Gastroesophageal sphincter (tissue), 4 donors: Measurements from ENCODE around the gene TXNRD1. TPM values are rescaled to one million over a fixed set of nuclear protein-coding genes. Genes with fewer than 3 reads are reported as not detected.
A peak's percentile ranks its signal among the peaks of the same experiment; 100 is the strongest.

ENCODE experiments used
- ATAC-seq: fragments of 150-250 bp; one replicate; pipeline ENCODE4 v1.9.1; 2016; ENCODE audit warnings: mild to moderate bottlenecking, moderate library complexity
- H3K27ac ChIP-seq, 4 donors: fragments of 200-600 bp; sonication (generic) in 3 of 4; 1 replicate in 3 of 4; 2 replicates in 1 of 4; pipeline ENCODE4 v1.5.1; 2016 to 2019
- H3K27me3 ChIP-seq: fragments of 200-600 bp; sonication (generic); one replicate; pipeline ENCODE4 v1.5.1; 2019
- H3K36me3 ChIP-seq, 2 donors: fragments of 200-600 bp; sonication (generic); one replicate each; pipeline ENCODE4 v1.5.1; 2019; ENCODE audit warnings: control low read depth in 1 of 2
- H3K4me1 ChIP-seq, 3 donors: fragments of 200-600 bp; sonication (generic); 1 replicate in 2 of 3; 2 replicates in 1 of 3; pipeline ENCODE4 v1.5.1; 2016 to 2019; ENCODE audit warnings: control low read depth in 2 of 3
- H3K4me3 ChIP-seq, 2 donors: fragments of 200-600 bp; sonication (generic); one replicate each; pipeline ENCODE4 v1.5.1; 2019; ENCODE audit warnings: mild to moderate bottlenecking in 1 of 2, moderate library complexity in 1 of 2
- H3K9me3 ChIP-seq, 3 donors: fragments of 200-600 bp; sonication (generic); one replicate each; pipeline ENCODE4 v1.5.1; 2017 to 2019; ENCODE audit warnings: control low read depth in 2 of 3
- CTCF ChIP-seq, 4 experiments: fragments of 200-600 bp in 2 of 4; fragments of 450-650 bp in 2 of 4; sonication (generic) in 1 of 4; IDR thresholded peaks; one replicate each; pipeline ENCODE4 v1.5.1; 2017 to 2019; ENCODE audit warnings: antibody characterized with exemption in 4 of 4, mild to moderate bottlenecking in 2 of 4, moderate library complexity in 2 of 4
- EP300 ChIP-seq: sonication (generic); formaldehyde crosslinking; IDR thresholded peaks from one replicate; pipeline ENCODE4 v1.6.1; 2017; ENCODE audit warnings: antibody characterized with exemption, mild to moderate bottlenecking
- POLR2A ChIP-seq, 2 donors: fragments of 450-650 bp; IDR thresholded peaks; one replicate each; pipeline ENCODE4 v1.6.1; 2017; ENCODE audit warnings: antibody characterized with exemption in 2 of 2, mild to moderate bottlenecking in 2 of 2, moderate library complexity in 1 of 2
- POLR2AphosphoS5 ChIP-seq: sonication (generic); formaldehyde crosslinking; IDR thresholded peaks from one replicate; pipeline ENCODE4 v1.6.1; 2017; ENCODE audit warnings: antibody characterized with exemption
- WGBS, 2 donors: methylation state at CpG; one replicate each; pipeline ENCODE4 v1.1.5; 2018; ENCODE audit warnings: low coverage in 1 of 2; 5-methylcytosine and 5-hydroxymethylcytosine counted together
- total RNA-seq, 4 donors: library from RNA; depleted of rRNA; stranded (reverse); fragments of >200 nt; gene quantifications; one replicate each; pipeline ENCODE4 v1.1.0, GENCODE V29; 2016

TXNRD1 gene
- total RNA-seq, 4 donors from 2014 or later: 230 to 458 (median 305) TPM

- peaks cover 0 to under 1% (median 0%) of the 10 kb centered on the region in 3 donors for H3K9me3 ChIP-seq
- H3K36me3 ChIP-seq: peaks cover 0 to 52% of the 10 kb centered on the region in 2 donors
- no peak overlapping the region for H3K27ac ChIP-seq
- no peak for ATAC-seq
- no peak overlapping the region for H3K4me3 ChIP-seq
- TF ChIP-seq POLR2A (IDR thresholded peaks at IDR 0.05): no peak
- TF ChIP-seq CTCF (IDR thresholded peaks at IDR 0.05): no peak
- peak; percentile 31 for TF ChIP-seq POLR2AphosphoS5
- H3K27me3 ChIP-seq: no peaks in the 10 kb centered on the region
- 83 to 100% methylated on average over 1 to 7 of the region's 7 CpGs for WGBS, 2 donors
- H3K4me1 ChIP-seq: no peaks in the 10 kb centered on the region
Measured at GRCh38 chr12:104354868-104355570, 139.4 kb downstream of the TXNRD1 start.

GRCh38 chr12:104355630-104356029 lies 140.1 kb downstream of the TXNRD1 start:
- no peaks in the 10 kb centered on the region for H3K4me1 ChIP-seq
- TF ChIP-seq POLR2A (IDR thresholded peaks at IDR 0.05) (no peak), CTCF (IDR thresholded peaks at IDR 0.05) (no peak), EP300 (no peak), POLR2AphosphoS5 (no peak)
- peaks cover 0 to 46% of the 10 kb centered on the region in 2 donors for H3K36me3 ChIP-seq
- ATAC-seq: no peak
- no peak overlapping the region for H3K27ac ChIP-seq
- no peaks in the 10 kb centered on the region for H3K27me3 ChIP-seq
- peaks cover 0 to 7% (median 0%) of the 10 kb centered on the region in 3 donors for H3K9me3 ChIP-seq
- WGBS, 2 donors: 68 to 80% methylated on average over 3 of the region's 3 CpGs
- no peak overlapping the region for H3K4me3 ChIP-seq

GRCh38 chr12:104356231-104357115 lies 140.9 kb downstream of the TXNRD1 start:
- ATAC-seq: no peak
- peaks cover 0 to 8% (median 0%) of the 10 kb centered on the region in 3 donors for H3K9me3 ChIP-seq
- TF ChIP-seq POLR2AphosphoS5: no peak
- no peaks in the 10 kb centered on the region for H3K27me3 ChIP-seq
- H3K4me3 ChIP-seq: no peak overlapping the region
- peaks cover 0 to 38% of the 10 kb centered on the region in 2 donors for H3K36me3 ChIP-seq
- no peaks in the 10 kb centered on the region for H3K4me1 ChIP-seq
- 7 to 35% methylated on average over 2 to 9 of the region's 17 CpGs for WGBS, 2 donors
- no peak overlapping the region for H3K27ac ChIP-seq

- Histone ChIP-seq H3K27me3 (no peaks in the 10 kb centered on the region), H3K4me1 (no peaks in the 10 kb centered on the region), H3K4me3 (no peak overlapping the region), H3K36me3 (peaks cover 0 to 27% of the 10 kb centered on the region in 2 donors), H3K9me3 (peaks cover 0 to 8% (median 0%) of the 10 kb centered on the region in 3 donors), H3K27ac (no peak overlapping the region)
- ATAC-seq: no peak
- 82% methylated on average over 1 of the region's 1 CpG; no CpG with 5 or more reads in 1 of the 2 donors for WGBS, 2 donors
- TF ChIP-seq EP300 (no peak), POLR2AphosphoS5 (peak; percentile 2), CTCF (IDR thresholded peaks at IDR 0.05) (no peak), POLR2A (IDR thresholded peaks at IDR 0.05) (no peak)
Measured at GRCh38 chr12:104357421-104357952, 141.9 kb downstream of the TXNRD1 start.

- Histone ChIP-seq H3K27me3 (no peaks in the 10 kb centered on the region), H3K4me3 (no peak overlapping the region), H3K9me3 (peaks cover 0 to 8% (median 0%) of the 10 kb centered on the region in 3 donors), H3K36me3 (peaks cover 0 to 18% of the 10 kb centered on the region in 2 donors), H3K27ac (no peak overlapping the region), H3K4me1 (no peaks in the 10 kb centered on the region)
- WGBS, 2 donors: 63 to 74% methylated on average over 2 to 5 of the region's 5 CpGs
- TF ChIP-seq CTCF (IDR thresholded peaks at IDR 0.05) (peak; percentile 79 to 92 (median 87)), POLR2AphosphoS5 (peak; percentile 22), EP300 (no peak)
- peak; percentile 59 for ATAC-seq
Measured at GRCh38 chr12:104358353-104359003, 142.9 kb downstream of the TXNRD1 start.
